Upper lobe of right lung (tissue), 1 donor: ENCODE measurements around the gene UNC5A. TPM values are rescaled to one million over a fixed set of nuclear protein-coding genes. Genes with fewer than 3 reads are reported as not detected.

Source experiments
- ATAC-seq: fragments of 200-7000 bp; cut with Tn5 transposase; one replicate; pipeline ENCODE4 v1.9.1; 2020; ENCODE audit warnings: mild to moderate bottlenecking, moderate library complexity
- DNase-seq: peaks from one replicate; pipeline ENCODE4 v3.0.0-alpha.2; 2020
- H3K27ac ChIP-seq: fragments of 200-600 bp; one replicate; pipeline ENCODE4 v1.8.0; 2022
- H3K27me3 ChIP-seq: fragments of 200-600 bp; one replicate; pipeline ENCODE4 v1.8.0; 2022; ENCODE audit warnings: mild to moderate bottlenecking
- H3K36me3 ChIP-seq: fragments of 200-600 bp; one replicate; pipeline ENCODE4 v1.8.0; 2022
- H3K4me1 ChIP-seq: fragments of 200-600 bp; one replicate; pipeline ENCODE4 v1.8.0; 2022
- H3K4me3 ChIP-seq: fragments of 200-600 bp; one replicate; pipeline ENCODE4 v1.8.0; 2022; ENCODE audit warnings: mild to moderate bottlenecking
- H3K9me3 ChIP-seq: fragments of 200-600 bp; one replicate; pipeline ENCODE4 v1.8.0; 2022
- intact Hi-C: fragments of 100-400 bp; cut with DNase I; formaldehyde crosslinking; loops from one replicate; pipeline ENCODE4 v1.11.0; 2022
- total RNA-seq: library from RNA; stranded (reverse); fragmentation: NEBNext Ultra II Directional; extraction: Animal tissue kit (Norgen Biotek cat#: 25700); gene quantifications from one replicate; pipeline ENCODE4 v1.2.1, GENCODE V29; 2021
- TF ChIP-seq, protein P1 (sequence below): fragments of 200-600 bp; IDR thresholded peaks from one replicate; pipeline ENCODE4 v1.8.0; 2022; ENCODE audit warnings: antibody characterized with exemption
- donor health status: DM: no; HTN: yes; CAD: no; lungs with severe emphysema.

Gene UNC5A
- total RNA-seq, 1 donor from 2014 or later, result 0.46 TPM

DNA sequence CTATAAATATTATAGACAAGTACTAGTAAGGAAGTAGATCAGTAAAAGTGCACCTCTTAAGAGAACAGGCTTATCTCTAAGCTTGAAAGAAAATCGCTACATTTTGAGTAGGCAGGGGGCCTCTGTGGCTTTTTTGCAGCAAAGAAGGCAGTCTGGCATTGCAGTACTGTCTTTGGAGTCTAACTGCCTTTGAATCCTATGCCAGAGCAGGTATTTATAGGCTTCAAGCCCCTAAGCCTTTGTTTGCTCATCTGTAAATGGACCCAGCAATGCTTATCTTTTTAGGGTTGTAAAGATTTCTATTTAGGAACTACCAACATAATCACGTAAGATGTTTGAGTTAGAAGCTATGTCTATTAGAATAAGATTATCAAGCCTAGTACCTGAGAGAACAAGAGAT is 112.5 kb downstream of the UNC5A start:
- ATAC-seq, result no peak
- no peak for DNase-seq
- intact Hi-C loops, result no loop called here

DNA sequence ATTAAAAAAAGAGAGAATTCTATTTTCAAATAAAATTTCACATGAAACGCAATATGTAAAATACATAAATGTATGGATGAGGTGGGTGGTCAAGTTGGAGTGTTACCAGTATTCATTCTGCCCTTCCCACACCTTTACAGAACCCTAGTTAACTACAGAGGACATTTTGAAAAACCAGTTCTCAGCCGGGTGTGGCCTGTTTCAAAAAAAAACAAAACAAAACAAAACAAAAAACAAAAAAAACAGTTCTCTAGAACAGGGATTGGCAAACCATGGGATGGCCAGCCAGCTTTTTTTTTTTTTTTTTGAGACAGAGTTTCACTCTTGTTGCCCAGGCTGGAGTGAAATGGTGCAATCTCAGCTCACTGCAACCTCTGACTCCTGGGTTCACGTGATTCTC is 117.2 kb downstream of the UNC5A start:
- no peak for DNase-seq
- Histone ChIP-seq H3K27me3 (no peaks in the 10 kb centered on the region), H3K9me3 (no peaks in the 10 kb centered on the region)

More for the DNA sequence above, 112.5 kb downstream of the UNC5A start:
- Histone ChIP-seq H3K36me3 (peaks cover 10% of the 10 kb centered on the region), H3K4me1 (no peaks in the 10 kb centered on the region), H3K27me3 (no peaks in the 10 kb centered on the region), H3K4me3 (no peak overlapping the region), H3K9me3 (no peaks in the 10 kb centered on the region), H3K27ac (no peak overlapping the region)
- TF ChIP-seq, protein P1, sequence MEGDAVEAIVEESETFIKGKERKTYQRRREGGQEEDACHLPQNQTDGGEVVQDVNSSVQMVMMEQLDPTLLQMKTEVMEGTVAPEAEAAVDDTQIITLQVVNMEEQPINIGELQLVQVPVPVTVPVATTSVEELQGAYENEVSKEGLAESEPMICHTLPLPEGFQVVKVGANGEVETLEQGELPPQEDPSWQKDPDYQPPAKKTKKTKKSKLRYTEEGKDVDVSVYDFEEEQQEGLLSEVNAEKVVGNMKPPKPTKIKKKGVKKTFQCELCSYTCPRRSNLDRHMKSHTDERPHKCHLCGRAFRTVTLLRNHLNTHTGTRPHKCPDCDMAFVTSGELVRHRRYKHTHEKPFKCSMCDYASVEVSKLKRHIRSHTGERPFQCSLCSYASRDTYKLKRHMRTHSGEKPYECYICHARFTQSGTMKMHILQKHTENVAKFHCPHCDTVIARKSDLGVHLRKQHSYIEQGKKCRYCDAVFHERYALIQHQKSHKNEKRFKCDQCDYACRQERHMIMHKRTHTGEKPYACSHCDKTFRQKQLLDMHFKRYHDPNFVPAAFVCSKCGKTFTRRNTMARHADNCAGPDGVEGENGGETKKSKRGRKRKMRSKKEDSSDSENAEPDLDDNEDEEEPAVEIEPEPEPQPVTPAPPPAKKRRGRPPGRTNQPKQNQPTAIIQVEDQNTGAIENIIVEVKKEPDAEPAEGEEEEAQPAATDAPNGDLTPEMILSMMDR, result no peak

DNA sequence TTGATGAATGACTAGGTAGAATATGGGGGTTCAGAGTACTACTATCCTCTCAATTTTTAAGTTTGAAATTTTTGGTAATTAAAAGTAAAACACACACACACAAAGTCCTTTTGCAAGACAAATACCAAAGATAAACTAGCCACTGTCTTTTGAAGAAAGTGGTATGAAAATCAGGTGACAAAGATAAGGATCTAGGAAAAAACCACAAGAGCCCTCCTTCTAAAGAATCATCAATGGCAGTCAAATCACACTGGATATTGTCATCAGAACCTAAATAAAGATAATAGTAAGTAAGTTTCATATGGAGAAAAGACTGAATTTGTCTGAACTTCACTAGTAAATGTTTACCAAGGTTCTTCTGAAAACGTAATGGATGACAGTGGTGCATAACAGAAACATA is 119.3 kb downstream of the UNC5A start:
- H3K9me3 ChIP-seq, result no peaks in the 10 kb centered on the region
- H3K4me3 ChIP-seq, result no peak overlapping the region
- TF ChIP-seq, protein P1, result no peak
- no peaks in the 10 kb centered on the region for H3K27me3 ChIP-seq
- peaks cover 32% of the 10 kb centered on the region for H3K36me3 ChIP-seq
- ATAC-seq (no peak), DNase-seq (no peak)
- H3K27ac ChIP-seq, result no peak overlapping the region
- H3K4me1 ChIP-seq, result no peaks in the 10 kb centered on the region
- intact Hi-C loops, result no loop called here

More for the DNA sequence above, 117.2 kb downstream of the UNC5A start:
- no peak overlapping the region for H3K4me3 ChIP-seq
- H3K27ac ChIP-seq, result no peak overlapping the region
- H3K36me3 ChIP-seq, result peaks cover 12% of the 10 kb centered on the region
- no peaks in the 10 kb centered on the region for H3K4me1 ChIP-seq
- ATAC-seq, result no peak
- TF ChIP-seq, protein P1, result no peak
- intact Hi-C loops, result no loop called here

Other genes with a start within 250 kb of the UNC5A start
- 1.4 TPM for gene GPRIN1, start 200.4 kb upstream of the UNC5A start, total RNA-seq
- gene SNCB, start 180.0 kb upstream of the UNC5A start, total RNA-seq, result not detected
- gene EIF4E1B, start 179.9 kb upstream of the UNC5A start, total RNA-seq, result not detected
- 31.8 TPM for gene TSPAN17, start 163.1 kb upstream of the UNC5A start, total RNA-seq
- 50.5 TPM for gene HK3, start 88.8 kb downstream of the UNC5A start, total RNA-seq
- 35.4 TPM for gene UIMC1, start 196.2 kb downstream of the UNC5A start, total RNA-seq
- 12.9 TPM for gene ZNF346, start 212.1 kb downstream of the UNC5A start, total RNA-seq